HuH-7.5 (cell line): Measurements from ENCODE around the gene PPP1R9B.

Source experiments
- DNase-seq: peaks from one replicate; pipeline ENCODE4 v3.0.0; 2011; ENCODE audit warnings: low spot score

PPP1R9B gene

GRCh38 chr17:50172130-50172529 is 21.7 kb upstream of the PPP1R9B start:
- no peak for DNase-seq

GRCh38 chr17:50171371-50172071 is 21.0 kb upstream of the PPP1R9B start:
- DNase-seq = no peak

GRCh38 chr17:50170662-50171370 is 20.3 kb upstream of the PPP1R9B start:
- DNase-seq = no peak

DNA sequence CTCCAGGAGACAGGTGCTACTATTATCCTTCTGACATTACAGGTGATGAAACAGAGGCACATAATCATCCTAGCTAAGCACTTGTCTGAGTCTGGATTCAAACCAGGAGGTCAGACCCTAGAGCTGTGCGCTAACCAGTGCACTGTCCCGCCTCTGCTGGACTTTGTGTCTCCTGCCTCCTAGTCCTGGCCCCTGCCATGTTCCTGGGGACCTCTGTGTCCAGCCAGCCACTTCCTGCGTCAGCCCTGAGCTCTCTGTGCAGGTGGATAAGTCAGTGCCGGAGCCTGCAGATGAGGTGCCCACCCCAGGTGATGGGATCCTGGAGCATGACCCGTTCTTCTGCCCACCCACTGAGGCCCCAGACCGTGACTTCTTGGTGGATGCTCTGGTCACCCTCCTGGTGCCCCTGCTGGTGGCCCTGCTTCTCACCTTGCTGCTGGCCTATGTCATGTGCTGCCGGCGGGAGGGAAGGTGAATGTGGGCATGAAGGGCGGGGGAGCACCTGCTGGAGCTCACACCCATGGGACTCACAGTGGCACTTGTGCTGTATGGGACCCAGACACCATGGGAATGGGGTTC is 19.5 kb upstream of the PPP1R9B start:
- DNase-seq = no peak

DNA sequence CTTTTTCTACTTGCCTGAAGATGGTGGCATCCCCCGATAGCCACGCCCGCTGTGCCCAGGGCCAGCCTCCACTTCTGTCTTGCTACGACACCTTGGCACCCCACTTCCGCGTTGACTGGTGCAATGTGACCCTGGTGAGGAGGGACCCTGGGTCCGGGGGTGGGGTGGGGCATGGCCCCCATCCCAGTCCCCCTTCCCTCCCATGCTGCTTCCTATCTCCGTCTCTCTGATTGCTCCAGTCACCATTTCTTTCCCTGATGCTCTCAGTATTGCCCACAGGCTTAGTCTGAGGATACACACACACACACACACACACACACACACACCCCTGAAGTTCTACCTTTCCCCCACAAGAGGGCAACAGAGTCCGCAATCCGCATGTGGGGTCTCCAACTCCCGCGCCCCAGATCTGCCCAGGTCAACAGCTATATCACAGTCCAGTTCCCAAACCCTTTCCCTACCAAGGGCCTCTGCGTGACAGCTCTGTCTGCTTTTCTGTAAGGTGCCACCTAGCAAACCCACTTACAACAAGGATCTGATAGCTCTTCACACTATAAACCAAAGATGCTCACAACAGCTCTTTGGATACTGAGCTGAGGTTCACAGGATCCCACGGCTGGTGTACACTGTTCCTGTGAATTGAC is 18.8 kb upstream of the PPP1R9B start:
- no peak for DNase-seq

DNA sequence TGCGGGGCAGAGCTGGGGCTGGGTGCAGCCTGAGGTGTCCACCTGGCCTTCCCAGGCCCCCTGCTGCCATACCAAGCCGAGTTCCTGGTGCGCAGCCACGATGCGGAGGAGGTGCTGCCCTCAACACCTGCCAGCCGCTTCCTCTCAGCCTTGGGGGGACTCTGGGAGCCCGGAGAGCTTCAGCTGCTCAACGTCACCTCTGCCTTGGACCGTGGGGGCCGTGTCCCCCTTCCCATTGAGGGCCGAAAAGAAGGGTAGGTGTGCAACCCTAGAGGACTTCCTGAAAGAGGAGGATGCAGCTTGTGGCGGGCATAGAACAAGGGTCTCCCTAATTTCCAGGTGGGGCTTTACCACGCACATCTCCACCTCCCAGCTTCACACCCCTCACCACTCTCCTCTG is 17.8 kb upstream of the PPP1R9B start:
- no peak for DNase-seq

GRCh38 chr17:50167371-50167770 is 16.9 kb upstream of the PPP1R9B start:
- no peak for DNase-seq

- DNase-seq = no peak
Observed at GRCh38 chr17:50166518-50167181, 16.2 kb upstream of the PPP1R9B start.

DNA sequence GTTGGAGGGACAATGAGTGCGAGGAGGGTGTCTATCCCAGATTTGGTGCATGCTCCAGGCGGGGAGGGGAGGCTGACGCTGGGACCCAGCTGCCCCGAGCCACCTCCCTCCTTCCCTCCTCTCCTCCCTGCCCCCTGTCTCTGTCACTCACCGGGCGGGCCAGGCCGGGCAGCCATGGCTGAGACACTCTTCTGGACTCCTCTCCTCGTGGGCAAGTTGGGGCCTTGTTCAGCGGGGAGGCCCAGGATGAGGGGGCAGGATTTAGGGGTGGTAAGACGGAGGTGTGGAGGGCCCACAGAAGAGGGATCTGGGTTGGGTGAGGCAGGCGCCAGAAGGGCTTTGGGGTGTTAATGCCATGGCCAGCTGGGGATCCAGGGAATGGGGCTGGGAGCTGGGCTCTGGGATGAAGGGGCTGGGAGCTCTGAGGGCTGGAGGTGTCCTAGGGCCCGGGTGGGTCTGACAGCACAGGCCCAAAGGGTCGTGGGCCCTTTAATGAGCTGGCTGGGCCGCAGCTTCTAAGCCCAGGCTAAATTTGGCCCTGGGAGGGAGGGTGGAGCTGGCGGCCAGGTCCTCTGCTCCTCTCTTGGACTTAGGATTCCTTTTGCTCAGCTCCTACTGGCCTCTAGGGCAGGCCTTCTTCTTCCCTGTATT is 15.5 kb upstream of the PPP1R9B start, which contains the start of gene SGCA:
SGCA (plus strand) TSS at position 139 of the 651 bp plus-strand sequence; CDS start at position 175, 36 bp downstream.
- DNase-seq = no peak

DNA sequence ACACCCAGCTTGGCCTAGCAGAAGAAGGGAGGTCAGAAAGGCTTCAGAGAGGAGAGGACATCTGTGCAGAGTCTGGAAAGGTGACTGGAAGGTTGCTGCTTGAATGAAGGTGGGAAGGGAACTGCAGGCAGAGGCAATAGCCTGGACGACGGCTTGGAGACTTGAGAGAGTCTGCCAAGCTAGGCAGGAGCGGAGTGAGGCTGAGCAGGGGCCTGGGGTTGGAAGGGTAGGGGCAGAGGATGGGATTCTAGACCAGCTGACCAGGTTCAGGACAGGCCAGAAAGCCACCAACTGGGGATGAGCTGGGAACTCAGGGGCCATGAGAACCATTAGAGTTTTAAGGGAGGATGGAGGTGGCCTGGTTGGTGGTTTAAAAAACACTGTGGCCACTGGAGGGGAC is 15.0 kb upstream of the PPP1R9B start:
- no peak for DNase-seq

- DNase-seq = no peak
Observed at GRCh38 chr17:50165066-50165465, 14.6 kb upstream of the PPP1R9B start.

GRCh38 chr17:50164697-50164988 is 14.2 kb upstream of the PPP1R9B start:
- DNase-seq = no peak

DNA sequence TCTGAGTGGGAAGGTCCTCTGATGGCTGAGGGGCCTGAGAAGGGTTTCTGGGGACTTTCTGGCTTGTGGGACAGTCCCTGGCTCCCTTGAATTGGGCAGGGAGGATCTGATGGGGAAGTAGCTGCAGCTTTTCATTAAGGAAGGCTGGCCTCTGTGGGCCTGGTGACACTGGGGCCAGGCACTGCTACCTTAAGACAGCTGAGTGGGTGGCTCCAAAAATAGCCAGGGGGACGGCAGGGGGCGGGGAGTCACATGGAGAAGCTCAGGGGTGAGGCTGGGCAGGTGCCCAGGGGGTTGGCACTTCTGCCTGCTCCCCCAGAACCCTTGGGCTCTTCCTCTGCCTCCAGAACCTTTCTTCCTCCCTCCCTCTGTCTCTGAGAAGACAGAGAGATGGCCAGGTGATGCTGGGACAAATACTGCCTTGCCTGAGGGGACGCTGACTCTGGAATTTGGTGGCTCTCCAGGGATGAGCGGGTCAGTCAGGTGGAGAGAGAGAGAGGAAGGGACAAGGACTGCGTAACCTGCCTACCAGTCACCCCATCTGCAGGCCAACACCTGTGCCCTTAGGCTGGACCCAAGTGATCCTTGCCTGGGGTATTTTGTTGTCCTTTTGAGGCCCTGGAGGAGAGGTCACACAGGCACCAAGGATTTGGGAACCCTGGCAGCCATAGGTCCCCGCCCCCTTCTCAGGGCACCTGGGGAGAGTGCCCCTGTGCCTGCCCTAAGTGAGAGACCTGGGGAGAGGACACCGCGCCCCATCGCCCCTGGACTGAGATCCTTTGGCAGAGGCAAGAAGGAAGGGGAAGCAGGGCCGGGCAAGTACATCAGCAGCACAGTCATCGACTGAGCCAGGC is 13.6 kb upstream of the PPP1R9B start:
- no peak for DNase-seq

GRCh38 chr17:50162466-50163254 is 12.2 kb upstream of the PPP1R9B start:
- DNase-seq = no peak

- DNase-seq = no peak
Observed at GRCh38 chr17:50161911-50162288, 11.4 kb upstream of the PPP1R9B start.

DNA sequence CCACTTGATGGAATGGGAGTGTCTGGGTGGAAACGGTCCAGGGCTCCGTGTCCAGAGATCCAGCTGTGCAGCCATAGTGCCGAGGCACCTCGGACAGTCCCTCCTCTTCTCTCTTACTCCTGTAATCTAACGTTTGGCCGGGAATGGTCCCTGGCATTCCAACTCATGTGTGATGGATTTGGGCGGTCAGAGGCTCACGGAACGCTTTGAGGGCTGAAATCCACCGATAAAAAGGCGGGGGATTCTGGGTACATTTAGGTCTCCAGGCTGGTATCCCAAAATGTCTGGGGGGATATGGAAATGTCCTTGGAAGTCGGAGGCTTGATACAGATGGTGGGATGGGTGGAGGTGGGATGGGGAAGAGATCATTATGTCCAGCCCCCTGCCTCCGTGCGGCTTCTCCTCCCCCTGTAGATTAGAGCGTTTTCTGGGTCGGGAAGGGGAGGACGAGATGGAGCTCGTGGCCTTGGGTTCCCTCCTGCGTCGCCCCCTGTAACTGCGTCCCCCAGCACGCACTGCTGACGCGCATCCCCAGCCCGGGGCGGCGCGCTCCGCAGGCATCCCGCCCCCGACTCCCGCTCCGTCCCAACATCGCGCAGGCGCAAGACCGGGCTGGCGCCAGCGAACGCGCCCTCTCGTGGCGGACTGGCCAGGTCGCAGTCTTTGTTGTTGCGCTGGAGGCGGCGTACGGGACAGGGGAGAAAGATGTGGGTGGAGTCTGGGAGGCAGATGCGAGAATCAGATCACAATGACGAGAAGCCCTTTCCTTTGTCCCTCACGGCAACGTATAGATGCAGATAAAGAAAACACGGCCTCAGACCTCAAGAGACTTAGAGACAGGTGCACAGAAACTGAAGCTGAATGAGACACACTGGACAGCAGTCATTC is 10.8 kb upstream of the PPP1R9B start:
- DNase-seq = peak; percentile 99

- no peak for DNase-seq
Observed at GRCh38 chr17:50157891-50158290, 7.4 kb upstream of the PPP1R9B start.

DNA sequence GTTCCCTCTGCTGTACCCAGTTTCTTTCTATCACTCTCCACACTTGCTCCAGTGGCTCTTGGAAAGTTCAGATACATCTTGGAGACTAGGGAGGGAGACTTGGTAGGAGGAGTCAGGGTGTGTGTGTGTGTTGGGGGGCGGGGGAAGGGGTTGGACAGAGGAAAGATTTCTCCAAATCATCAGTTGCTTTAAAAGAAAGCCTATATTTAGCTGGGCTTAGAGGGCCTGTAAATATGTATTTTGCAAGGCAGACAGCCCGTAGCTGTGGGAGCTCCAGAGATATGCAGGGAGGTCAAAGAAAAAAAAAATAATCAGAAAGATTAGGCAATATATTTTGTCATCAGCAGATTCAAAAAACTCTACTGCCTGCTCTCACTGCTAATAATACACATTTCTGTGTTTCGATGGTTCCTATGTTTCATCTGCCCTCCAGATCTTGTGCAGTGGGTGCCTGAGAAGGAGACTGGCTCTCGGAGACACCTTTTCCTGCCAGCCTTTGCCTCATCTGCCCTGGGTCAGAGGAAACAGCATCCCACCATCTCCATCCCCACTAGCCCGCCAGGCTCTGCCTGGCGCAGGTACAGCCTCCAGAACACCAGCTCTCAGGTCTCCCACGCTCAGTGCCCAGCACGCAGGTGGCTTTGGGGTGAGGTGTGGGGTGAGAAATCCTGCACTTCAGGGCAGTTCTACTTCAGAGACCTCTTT is 4.8 kb upstream of the PPP1R9B start:
- DNase-seq = no peak

DNA sequence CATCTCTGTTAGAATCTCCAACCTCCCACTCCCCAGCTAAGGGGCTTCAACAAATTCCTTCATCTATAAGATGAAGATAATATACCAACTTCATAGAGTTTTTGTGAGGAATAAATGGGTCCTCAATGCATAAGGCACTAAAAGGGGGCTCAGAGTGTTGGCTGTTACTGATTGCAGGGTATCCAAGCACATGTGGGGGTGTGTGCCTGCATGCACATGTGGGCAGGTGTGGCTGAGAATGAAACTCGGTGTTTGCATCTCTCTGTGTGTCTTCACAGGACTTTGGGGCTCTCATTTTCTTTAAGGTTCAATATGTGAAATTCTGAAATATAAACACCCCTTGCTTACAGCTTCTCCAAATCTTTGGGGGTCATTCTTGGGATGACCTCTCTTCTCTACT is 4.1 kb upstream of the PPP1R9B start:
- no peak for DNase-seq
